K562 (cell line): Measurements from ENCODE around the gene RUNX1. TPM values are rescaled to one million over a fixed set of nuclear protein-coding genes. Genes with fewer than 3 reads are reported as not detected.
A peak's percentile ranks its signal among the peaks of the same experiment; 100 is the strongest.

ENCODE experiments used
- ATAC-seq: fragments of 200-7000 bp; cut with Tn5 transposase; 3 replicates; pipeline ENCODE4 v1.9.1; 2020; ENCODE audit warnings: moderate library complexity
- BruUV-seq: library from RNA; stranded (reverse); fragments of 400-500 nt; replicated peaks from 2 replicates; lab custom pipeline; 2021; lab: Mats Ljungman, UMichigan
- CTCF ChIA-PET: fragments of 300-600 bp; formaldehyde crosslinking; extraction: SDS; loops from one replicate; lab custom pipeline; 2021; ENCODE audit warnings: low intra/inter-chr PET ratio; lab: Yijun Ruan, JAX
- POLR2A ChIA-PET: fragments of 300-600, 350-650 bp; sonication (Branson Sonifier 250); formaldehyde crosslinking; extraction: SDS; loops from one replicate; lab custom pipeline; 2021; ENCODE audit warnings: antibody characterized with exemption, inconsistent platforms; lab: Yijun Ruan, JAX
- DNase-seq, 4 experiments: peaks; one replicate each; pipeline versions ENCODE4 v3.0.0 to v3.0.0-alpha.2; 2011 to 2018; ENCODE audit warnings: low spot score in 3 of 4, mixed read lengths in 3 of 4; ENCODE audit errors: extremely low read depth in 1 of 4
- FAIRE-seq: peaks from 2 replicates; lab custom pipeline; 2011; peaks lifted over from hg19 to GRCh38; lab: Jason Lieb, UNC
- H2AFZ ChIP-seq: 2 replicates; pipeline ENCODE4 v1.6.0; 2011; ENCODE audit warnings: low read depth, low read length, control low read depth, inconsistent platforms
- H3K27ac ChIP-seq: fragments of 200-600 bp; 3 replicates; pipeline ENCODE4 v1.8.0; 2011; ENCODE audit warnings: low read depth, mild to moderate bottlenecking, control low read depth, inconsistent platforms, low read length, moderate library complexity, mixed read lengths; ENCODE audit errors: extremely low read depth
- H3K27me3 ChIP-seq, 2 experiments: fragments of 300-600 bp in 1 of 2; 2 replicates in 1 of 2; 3 replicates in 1 of 2; pipeline versions ENCODE4 v1.6.0 to v1.8.0; 2011; ENCODE audit warnings: inconsistent platforms in 2 of 2, low read length in 2 of 2, mild to moderate bottlenecking in 1 of 2, mixed read lengths in 1 of 2, moderate library complexity in 1 of 2; ENCODE audit not compliant: control insufficient read depth in 2 of 2, insufficient read depth in 2 of 2
- H3K36me3 ChIP-seq: fragments of 300-600 bp; 3 replicates; pipeline ENCODE4 v1.8.0; 2011; ENCODE audit warnings: mild to moderate bottlenecking, low read length, inconsistent platforms; ENCODE audit not compliant: control insufficient read depth, insufficient read depth
- H3K4me1 ChIP-seq, 2 experiments: fragments of 200-600 bp in 1 of 2; replicated peaks in 1 of 2; 2 replicates in 1 of 2; 3 replicates in 1 of 2; pipeline versions ENCODE4 v1.5.1 to v1.8.0; 2011; ENCODE audit warnings: inconsistent platforms in 2 of 2, low read length in 2 of 2, mild to moderate bottlenecking in 1 of 2, mixed read lengths in 1 of 2, moderate library complexity in 1 of 2; ENCODE audit not compliant: control insufficient read depth in 2 of 2, insufficient read depth in 2 of 2
- H3K4me2 ChIP-seq: 2 replicates; pipeline ENCODE4 v1.6.1; 2011; ENCODE audit warnings: low read length, control low read depth, inconsistent platforms, mixed read lengths; ENCODE audit not compliant: insufficient read depth
- H3K4me3 ChIP-seq: fragments of 200-600 bp; sonication (generic), shearing (Covaris generic); 2 replicates; pipeline ENCODE4 v1.5.1; 2016; ENCODE audit warnings: control low read depth, inconsistent platforms
- H3K79me2 ChIP-seq: fragments of 200-600 bp; 3 replicates; pipeline ENCODE4 v1.8.0; 2011; ENCODE audit warnings: low read length, inconsistent platforms; ENCODE audit not compliant: control insufficient read depth, insufficient read depth
- H3K9ac ChIP-seq, 2 experiments: 2 replicates each; pipeline versions ENCODE4 v1.6.0 to v1.6.1; 2011; ENCODE audit warnings: low read depth in 2 of 2, low read length in 2 of 2, control low read depth in 1 of 2, inconsistent platforms in 1 of 2, mild to moderate bottlenecking in 1 of 2, mixed read lengths in 1 of 2; ENCODE audit not compliant: insufficient read depth in 1 of 2
- H3K9me1 ChIP-seq: one replicate; pipeline ENCODE4 v1.6.0; 2011; ENCODE audit warnings: inconsistent platforms, mild to moderate bottlenecking, low read length, moderate library complexity; ENCODE audit not compliant: control insufficient read depth, insufficient read depth
- H3K9me3 ChIP-seq: replicated peaks from 2 replicates; pipeline ENCODE4 v1.5.1; 2011; ENCODE audit warnings: low read depth, low read length, inconsistent platforms; ENCODE audit not compliant: control insufficient read depth, insufficient read depth
- H4K20me1 ChIP-seq: replicated peaks from 2 replicates; pipeline ENCODE4 v1.6.1; 2011; ENCODE audit warnings: low read length, inconsistent platforms, mixed read lengths; ENCODE audit not compliant: control insufficient read depth, insufficient read depth
- HDGF ChIP-seq: fragments of 450-650 bp; IDR thresholded peaks from 2 replicates; pipeline ENCODE4 v1.6.1; 2016
- KAT7 ChIP-seq: sonication (generic); formaldehyde crosslinking; IDR thresholded peaks from 2 replicates; pipeline ENCODE4 v1.8.0; 2022; ENCODE audit warnings: missing genetic modification reagents, mild to moderate bottlenecking, borderline replicate concordance
- MTA1 ChIP-seq: fragments of 450-650 bp; IDR thresholded peaks from 2 replicates; pipeline ENCODE4 v1.6.1; 2017; ENCODE audit warnings: borderline replicate concordance
- TARDBP ChIP-seq: fragments of 450-650 bp; IDR thresholded peaks from 2 replicates; pipeline ENCODE4 v1.6.1; 2016
- ZFP36 ChIP-seq: fragments of 150-350 bp; IDR thresholded peaks from 2 replicates; pipeline ENCODE4 v1.6.1; 2018; ENCODE audit warnings: low read length, low read depth; ENCODE audit not compliant: partially characterized antibody
- ZNF518B ChIP-seq: fragments of 250-450 bp; sonication (Bioruptor Pico); IDR thresholded peaks from 2 replicates; pipeline ENCODE4 v1.5.0; 2021; ENCODE audit warnings: mild to moderate bottlenecking, moderate library complexity
- WGBS: fragments of 100-300 bp; shearing (Covaris generic); methylation state at CpG from one replicate; pipeline ENCODE4 v1.1.6; 2016; ENCODE audit warnings: low coverage, mixed read lengths; ENCODE audit not compliant: insufficient coverage; ENCODE audit errors: missing lambda C conversion rate; 5-methylcytosine and 5-hydroxymethylcytosine counted together
- in situ Hi-C: fragments of 300-500 bp; cut with MboI; formaldehyde crosslinking; loops from 4 replicates; pipeline ENCODE4 v1.15.0; 2018; ENCODE audit warnings: inconsistent platforms, mixed read lengths
- intact Hi-C: fragments of 100-400 bp; cut with micrococcal nuclease; formaldehyde crosslinking; loops from 2 replicates; pipeline ENCODE4 v1.14.2; 2022
- polyA plus RNA-seq, 8 experiments: library from polyadenylated mRNA; depleted of rRNA in 4 of 8; stranded (reverse) in 5 of 8; unstranded in 3 of 8; fragments of >200 nt; fragmentation: Nextera tagmentation in 2 of 8; fragmentation: Illumina TruSeq in 1 of 8; extraction: Ambion mirVana in 2 of 8; extraction: Trizol in 1 of 8; gene quantifications; 2 replicates each; pipeline versions ENCODE4 v1.2.1 to v1.2.3, GENCODE V29; 2011 to 2014; ENCODE audit warnings: inconsistent platforms in 1 of 8, missing spikeins in 1 of 8
- total RNA-seq, 7 experiments: library from RNA; depleted of rRNA in 6 of 7; stranded (reverse); fragments of >200 nt in 6 of 7; fragmentation: Illumina TruSeq in 2 of 7; extraction: Trizol in 2 of 7; gene quantifications; 2 replicates each; pipeline versions ENCODE4 v1.2.1 to v1.2.3, GENCODE V29; 2011 to 2021; ENCODE audit warnings: low replicate concordance in 1 of 7
- TF ChIP-seq, protein P1 (sequence below): IDR thresholded peaks from 2 replicates; pipeline ENCODE4 v1.6.1; 2011; ENCODE audit not compliant: insufficient read length; ENCODE audit errors: extremely low read depth

The RUNX1 gene
- total and polyA plus RNA-seq, 9 of the 15 experiments (the other 6 are each of a cell fraction or from before 2014, with no cell fraction given) = 2.2 to 68.6 (median 17.8) TPM

DNA sequence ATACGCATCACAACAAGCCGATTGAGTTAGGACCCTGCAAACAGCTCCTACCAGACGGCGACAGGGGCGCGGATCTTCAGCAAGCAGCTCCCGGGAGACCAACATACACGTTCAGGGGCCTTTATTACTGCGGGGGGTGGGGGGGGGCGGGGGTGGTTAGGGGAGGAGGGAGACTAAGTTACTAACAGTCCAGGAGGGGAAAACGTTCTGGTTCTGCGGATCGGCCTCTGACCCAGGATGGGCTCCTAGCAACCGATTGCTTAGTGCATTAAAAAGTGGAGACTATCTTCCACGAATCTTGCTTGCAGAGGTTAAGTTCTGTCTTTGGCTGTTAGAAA lies 162.0 kb downstream of the RUNX1 start:
- peak overlapping the region; percentile 44; the same call in 2 of the 3 replicates for H3K27ac ChIP-seq
- no peak for TF ChIP-seq MTA1
- no peak for TF ChIP-seq ZFP36
- TF ChIP-seq ZNF518B = no peak
- TF ChIP-seq TARDBP = no peak
- TF ChIP-seq HDGF = no peak
- TF ChIP-seq, protein P1, sequence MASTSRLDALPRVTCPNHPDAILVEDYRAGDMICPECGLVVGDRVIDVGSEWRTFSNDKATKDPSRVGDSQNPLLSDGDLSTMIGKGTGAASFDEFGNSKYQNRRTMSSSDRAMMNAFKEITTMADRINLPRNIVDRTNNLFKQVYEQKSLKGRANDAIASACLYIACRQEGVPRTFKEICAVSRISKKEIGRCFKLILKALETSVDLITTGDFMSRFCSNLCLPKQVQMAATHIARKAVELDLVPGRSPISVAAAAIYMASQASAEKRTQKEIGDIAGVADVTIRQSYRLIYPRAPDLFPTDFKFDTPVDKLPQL = no peak
- TF ChIP-seq KAT7 (CRISPR knock-in tag) = 0 out of 2 replicates have a peak, but pooled peaks have one; percentile 16

More for the DNA sequence above, 162.0 kb downstream of the RUNX1 start:
- H2AFZ ChIP-seq = peak overlapping the region; percentile 41; the same call in 1 of the 2 replicates
- peak overlapping the region; percentile 89 to 94 for H3K9ac ChIP-seq
- H3K4me2 ChIP-seq = peak overlapping the region; percentile 85
- peaks cover 25% of the 10 kb centered on the region; the same call in 2 of the 3 replicates for H3K36me3 ChIP-seq
- WGBS = 1% methylated on average over 15 of the region's 15 CpGs
- BruUV-seq = no TSS peak
- ATAC-seq (no peak), DNase-seq (peak; percentile 41 to 47 (median 45)), FAIRE-seq (no peak)
- H3K4me3 ChIP-seq = peak overlapping the region; percentile 68
- H4K20me1 ChIP-seq = peaks cover 16% of the 10 kb centered on the region
- H3K9me1 ChIP-seq = no peaks in the 10 kb centered on the region
- intact Hi-C loops (loop anchor here (5.0 kb wide), 4 partner anchors 65 to 215 kb away; no protein-coding TSS in a partner anchor), in situ Hi-C loops (loop anchor here (5.0 kb wide), 1 partner anchor 140 kb away; no protein-coding TSS in a partner anchor)
- H3K4me1 ChIP-seq = peaks cover 32 to 40% of the 10 kb centered on the region in 2 experiments
- peaks cover 73% of the 10 kb centered on the region for H3K79me2 ChIP-seq
- 0 out of 2 replicates have a peak, but pooled peaks cover 5% of the 10 kb centered on the region for H3K9me3 ChIP-seq
- POLR2A ChIA-PET = interaction anchor here (0.6 to 5.4 kb wide), 16 partner anchors 10 to 621 kb away, joined by 3 to 54 read pairs (median 5); no protein-coding TSS in a partner anchor
- H3K27me3 ChIP-seq = no peaks in the 10 kb centered on the region
- CTCF ChIA-PET = interaction anchor here (0.5 to 0.6 kb wide), 2 partner anchors 197 to 475 kb away, joined by 3 read pairs; no protein-coding TSS in a partner anchor
